ENCODE measurements around the gene LEPR. TPM values are rescaled to one million over a fixed set of nuclear protein-coding genes. Genes with fewer than 3 reads are reported as not detected.

LEPR gene
- total RNA-seq, 2 experiments from 2014 or later = 1.6 to 2.2 TPM

GRCh38 chr1:65395887-65396612 is 24.4 kb upstream of the LEPR start:
- no peak for DNase-seq
- Mint-ChIP-seq H3K36me3 (peaks cover 6% of the 10 kb centered on the region), H3K4me3 (no peak overlapping the region), H3K9me3 (no peaks in the 10 kb centered on the region), H3K27ac (peak overlapping the region; percentile 7), H3K4me1 (peaks cover 37% of the 10 kb centered on the region), H3K27me3 (no peaks in the 10 kb centered on the region)

GRCh38 chr1:65398083-65398482 is 22.4 kb upstream of the LEPR start:
- H3K9me3 Mint-ChIP-seq = no peaks in the 10 kb centered on the region
- no peak overlapping the region for H3K4me3 Mint-ChIP-seq
- no peak overlapping the region for H3K27ac Mint-ChIP-seq
- H3K4me1 Mint-ChIP-seq = peaks cover 33% of the 10 kb centered on the region
- H3K27me3 Mint-ChIP-seq = no peaks in the 10 kb centered on the region
- no peak for DNase-seq
- H3K36me3 Mint-ChIP-seq = peaks cover 3% of the 10 kb centered on the region

- Mint-ChIP-seq H3K4me1 (peaks cover 24% of the 10 kb centered on the region), H3K36me3 (peaks cover 3% of the 10 kb centered on the region), H3K27ac (no peak overlapping the region), H3K9me3 (no peaks in the 10 kb centered on the region), H3K4me3 (no peak overlapping the region), H3K27me3 (no peaks in the 10 kb centered on the region)
- DNase-seq = no peak
These were observed 21.5 kb upstream of the LEPR start for GRCh38 chr1:65399003-65399402.

- no peaks in the 10 kb centered on the region for H3K9me3 Mint-ChIP-seq
- H3K27me3 Mint-ChIP-seq = no peaks in the 10 kb centered on the region
- H3K27ac Mint-ChIP-seq = no peak overlapping the region
- peaks cover 3% of the 10 kb centered on the region for H3K36me3 Mint-ChIP-seq
- no peak overlapping the region for H3K4me3 Mint-ChIP-seq
- peaks cover 4% of the 10 kb centered on the region for H3K4me1 Mint-ChIP-seq
- DNase-seq = no peak
These were observed 18.9 kb upstream of the LEPR start for GRCh38 chr1:65401612-65402011.

GRCh38 chr1:65404941-65405340 is 15.5 kb upstream of the LEPR start:
- H3K27ac Mint-ChIP-seq = no peak overlapping the region
- no peak for DNase-seq
- H3K36me3 Mint-ChIP-seq = peaks cover 5% of the 10 kb centered on the region
- no peak overlapping the region for H3K4me3 Mint-ChIP-seq
- H3K27me3 Mint-ChIP-seq = no peaks in the 10 kb centered on the region
- no peaks in the 10 kb centered on the region for H3K9me3 Mint-ChIP-seq
- H3K4me1 Mint-ChIP-seq = peaks cover 4% of the 10 kb centered on the region

GRCh38 chr1:65407877-65408276 is 12.6 kb upstream of the LEPR start:
- H3K36me3 Mint-ChIP-seq = peaks cover 6% of the 10 kb centered on the region
- no peaks in the 10 kb centered on the region for H3K9me3 Mint-ChIP-seq
- peaks cover 4% of the 10 kb centered on the region for H3K4me1 Mint-ChIP-seq
- no peak overlapping the region for H3K27ac Mint-ChIP-seq
- H3K4me3 Mint-ChIP-seq = no peak overlapping the region
- no peak for DNase-seq
- H3K27me3 Mint-ChIP-seq = no peaks in the 10 kb centered on the region

- no peaks in the 10 kb centered on the region for H3K27me3 Mint-ChIP-seq
These were observed 11.2 kb upstream of the LEPR start for GRCh38 chr1:65409314-65409713.

GRCh38 chr1:65409816-65410326 is 10.6 kb upstream of the LEPR start:
- H3K9me3 Mint-ChIP-seq = no peaks in the 10 kb centered on the region

More at GRCh38 chr1:65409314-65409713, 11.2 kb upstream of the LEPR start:
- H3K36me3 Mint-ChIP-seq = peaks cover 6% of the 10 kb centered on the region
- no peak overlapping the region for H3K4me3 Mint-ChIP-seq
- H3K27ac Mint-ChIP-seq = no peak overlapping the region
- no peak for DNase-seq
- peaks cover 4% of the 10 kb centered on the region for H3K4me1 Mint-ChIP-seq
- no peaks in the 10 kb centered on the region for H3K9me3 Mint-ChIP-seq

GRCh38 chr1:65412256-65412983 is 8.0 kb upstream of the LEPR start:
- Mint-ChIP-seq H3K4me1 (peaks cover 2% of the 10 kb centered on the region), H3K27me3 (peaks cover 6% of the 10 kb centered on the region), H3K36me3 (peaks cover 6% of the 10 kb centered on the region), H3K27ac (no peak overlapping the region), H3K4me3 (no peak overlapping the region), H3K9me3 (no peaks in the 10 kb centered on the region)
- no peak for DNase-seq

More at GRCh38 chr1:65409816-65410326, 10.6 kb upstream of the LEPR start:
- peaks cover 4% of the 10 kb centered on the region for H3K4me1 Mint-ChIP-seq
- H3K27ac Mint-ChIP-seq = no peak overlapping the region
- peaks cover 6% of the 10 kb centered on the region for H3K36me3 Mint-ChIP-seq
- no peak overlapping the region for H3K4me3 Mint-ChIP-seq
- H3K27me3 Mint-ChIP-seq = no peaks in the 10 kb centered on the region
- no peak for DNase-seq

- H3K27me3 Mint-ChIP-seq = peaks cover 6% of the 10 kb centered on the region
- no peaks in the 10 kb centered on the region for H3K9me3 Mint-ChIP-seq
- peaks cover 5% of the 10 kb centered on the region for H3K4me1 Mint-ChIP-seq
- no peak overlapping the region for H3K4me3 Mint-ChIP-seq
- H3K36me3 Mint-ChIP-seq = peaks cover 6% of the 10 kb centered on the region
- no peak for DNase-seq
- no peak overlapping the region for H3K27ac Mint-ChIP-seq
These were observed 7.5 kb upstream of the LEPR start for GRCh38 chr1:65412984-65413375.

GRCh38 chr1:65414538-65414937 is 5.9 kb upstream of the LEPR start:
- peaks cover 12% of the 10 kb centered on the region for H3K4me1 Mint-ChIP-seq
- peaks cover 5% of the 10 kb centered on the region for H3K36me3 Mint-ChIP-seq
- H3K27me3 Mint-ChIP-seq = peaks cover 6% of the 10 kb centered on the region
- no peak for DNase-seq
- no peaks in the 10 kb centered on the region for H3K9me3 Mint-ChIP-seq
- H3K4me3 Mint-ChIP-seq = no peak overlapping the region
- no peak overlapping the region for H3K27ac Mint-ChIP-seq

- Mint-ChIP-seq H3K9me3 (no peaks in the 10 kb centered on the region), H3K36me3 (no peaks in the 10 kb centered on the region), H3K4me3 (no peak overlapping the region), H3K27me3 (peaks cover 6% of the 10 kb centered on the region), H3K27ac (no peak overlapping the region), H3K4me1 (peaks cover 14% of the 10 kb centered on the region)
- DNase-seq = no peak
These were observed 3.7 kb upstream of the LEPR start for GRCh38 chr1:65416767-65417166.

- Mint-ChIP-seq H3K9me3 (no peaks in the 10 kb centered on the region), H3K4me1 (peaks cover 14% of the 10 kb centered on the region), H3K4me3 (no peak overlapping the region), H3K36me3 (no peaks in the 10 kb centered on the region), H3K27ac (no peak overlapping the region), H3K27me3 (peaks cover 6% of the 10 kb centered on the region)
- DNase-seq = no peak
These were observed 2.7 kb upstream of the LEPR start for GRCh38 chr1:65417729-65418128.

- H3K4me3 Mint-ChIP-seq = no peak overlapping the region
- no peak for DNase-seq
- no peak overlapping the region for H3K27ac Mint-ChIP-seq
- peaks cover 14% of the 10 kb centered on the region for H3K4me1 Mint-ChIP-seq
- peaks cover 6% of the 10 kb centered on the region for H3K27me3 Mint-ChIP-seq
- H3K36me3 Mint-ChIP-seq = no peaks in the 10 kb centered on the region
- no peaks in the 10 kb centered on the region for H3K9me3 Mint-ChIP-seq
These were observed 1.8 kb upstream of the LEPR start for GRCh38 chr1:65418522-65419185.

Measured in activated naive CD8-positive, alpha-beta T cell treated with anti-CD3 and anti-CD28 coated beads for 36 hours (primary cell).